NCI-H345 treated with DMSO at 0.1 percent for 48 hours (cell line): ENCODE measurements around the gene OSBPL5.
"Not testable (repeated sequence)": the region's sequence is repeated elsewhere in the genome, so short reads cannot be mapped to it uniquely, and the experiment has no call there.

Experiments used
- DNase-seq: peaks from one replicate; lab custom pipeline; 2025; ENCODE audit not compliant: unreplicated experiment; lab: John Stamatoyannopoulos, UW

Gene OSBPL5

GRCh38 chr11:3123761-3124733 is 41.1 kb downstream of the OSBPL5 start:
- no peak for DNase-seq

- peak; percentile 66 for DNase-seq
These were observed 41.8 kb downstream of the OSBPL5 start for GRCh38 chr11:3123305-3123704.

- DNase-seq = no peak
These were observed 42.3 kb downstream of the OSBPL5 start for GRCh38 chr11:3122775-3123201.

GRCh38 chr11:3121931-3122774 is 43.0 kb downstream of the OSBPL5 start:
- DNase-seq = no peak

- DNase-seq = no peak
These were observed 43.7 kb downstream of the OSBPL5 start for GRCh38 chr11:3121416-3121815.

- DNase-seq = no peak
These were observed 44.9 kb downstream of the OSBPL5 start for GRCh38 chr11:3120071-3120792.

- DNase-seq = no peak
These were observed 45.8 kb downstream of the OSBPL5 start for GRCh38 chr11:3119141-3119821.

- DNase-seq = no peak
These were observed 49.8 kb downstream of the OSBPL5 start for GRCh38 chr11:3115321-3115720.

GRCh38 chr11:3113661-3114060 is 51.4 kb downstream of the OSBPL5 start:
- not testable (repeated sequence) for DNase-seq

GRCh38 chr11:3111919-3112690 is 53.0 kb downstream of the OSBPL5 start:
- no peak for DNase-seq

- no peak for DNase-seq
These were observed 53.6 kb downstream of the OSBPL5 start for GRCh38 chr11:3111466-3111865.

GRCh38 chr11:3109921-3110706 is 55.0 kb downstream of the OSBPL5 start:
- peak; percentile 26 for DNase-seq

GRCh38 chr11:3109434-3109833 is 55.7 kb downstream of the OSBPL5 start:
- no peak for DNase-seq

- no peak for DNase-seq
These were observed 56.9 kb downstream of the OSBPL5 start for GRCh38 chr11:3108183-3108721.

GRCh38 chr11:3107608-3108182 is 57.4 kb downstream of the OSBPL5 start:
- DNase-seq = no peak

- DNase-seq = no peak
These were observed 58.2 kb downstream of the OSBPL5 start for GRCh38 chr11:3106736-3107524.
